HEK293 (cell line): ENCODE measurements around the gene LARGE1.

Source experiments
- CTCF ChIA-PET: fragments of 350-600 bp; formaldehyde crosslinking; extraction: SDS; loops from one replicate; lab custom pipeline; 2021; ENCODE audit warnings: antibody characterized with exemption; lab: Yijun Ruan, JAX
- POLR2A ChIA-PET: fragments of 300-600 bp; formaldehyde crosslinking; extraction: SDS; loops from one replicate; lab custom pipeline; 2020; ENCODE audit warnings: antibody characterized with exemption, inconsistent platforms; lab: Yijun Ruan, JAX
- H3K27ac ChIP-seq: fragments of 200-500 bp; sonication (Bioruptor generic); 2 replicates; pipeline ENCODE4 v1.5.1; 2014; ENCODE audit warnings: low read depth, low read length, control low read depth, inconsistent platforms; ENCODE audit errors: extremely low read depth
- H3K36me3 ChIP-seq, 2 experiments: fragments of 200-500 bp in 1 of 2; sonication (Bioruptor generic) in 1 of 2; 1 replicate in 1 of 2; 2 replicates in 1 of 2; pipeline ENCODE4 v1.5.1; 2014 to 2017; ENCODE audit warnings: inconsistent platforms in 2 of 2, low read length in 2 of 2; ENCODE audit not compliant: control insufficient read depth in 2 of 2, insufficient read depth in 1 of 2
- H3K4me1 ChIP-seq: fragments of 200-500 bp; sonication (Bioruptor generic); 2 replicates; pipeline ENCODE4 v1.5.1; 2014; ENCODE audit warnings: mild to moderate bottlenecking, low read length, inconsistent platforms; ENCODE audit not compliant: control insufficient read depth, insufficient read depth
- H3K4me3 ChIP-seq: 2 replicates; pipeline ENCODE4 v1.5.1; 2011; ENCODE audit warnings: low read depth, mild to moderate bottlenecking, control low read depth, low read length, moderate library complexity
- H3K9me3 ChIP-seq: fragments of 200-500 bp; sonication (Bioruptor generic); 2 replicates; pipeline ENCODE4 v1.5.1; 2014; ENCODE audit warnings: low read depth, low read length, inconsistent platforms; ENCODE audit not compliant: control insufficient read depth, insufficient read depth
- CTCF ChIP-seq: fragments of 450-650 bp; formaldehyde crosslinking; IDR thresholded peaks from 2 replicates; pipeline ENCODE4 v1.5.1; 2016; ENCODE audit warnings: missing biosample characterization, missing genetic modification characterization
- EGR2 ChIP-seq: fragments of 450-650 bp; formaldehyde crosslinking; IDR thresholded peaks from 2 replicates; pipeline ENCODE4 v1.5.1; 2016; ENCODE audit warnings: low read depth, missing biosample characterization, missing genetic modification characterization
- KLF8 ChIP-seq: fragments of 450-650 bp; formaldehyde crosslinking; IDR thresholded peaks from 2 replicates; pipeline ENCODE4 v1.5.1; 2016; ENCODE audit warnings: missing biosample characterization, missing genetic modification characterization
- ZBTB48 ChIP-seq: fragments of 450-650 bp; formaldehyde crosslinking; IDR thresholded peaks from 2 replicates; pipeline ENCODE4 v1.5.1; 2016; ENCODE audit warnings: missing biosample characterization, missing genetic modification characterization
- ZBTB7A ChIP-seq: fragments of 450-650 bp; formaldehyde crosslinking; IDR thresholded peaks from 2 replicates; pipeline ENCODE4 v1.5.1; 2016; ENCODE audit warnings: low read depth, missing biosample characterization, missing genetic modification characterization
- ZFHX2 ChIP-seq: fragments of 450-650 bp; formaldehyde crosslinking; conservative IDR thresholded peaks from 2 replicates; pipeline ENCODE4 v1.5.1; 2016; ENCODE audit warnings: missing biosample characterization, missing genetic modification characterization
- ZNF112 ChIP-seq: fragments of 450-650 bp; formaldehyde crosslinking; IDR thresholded peaks from 2 replicates; pipeline ENCODE4 v1.5.0; 2017; ENCODE audit warnings: missing biosample characterization, missing genetic modification characterization
- ZNF132 ChIP-seq: fragments of 450-650 bp; formaldehyde crosslinking; IDR thresholded peaks from 2 replicates; pipeline ENCODE4 v1.5.1; 2017; ENCODE audit warnings: missing biosample characterization, missing genetic modification characterization, borderline replicate concordance
- ZNF19 ChIP-seq: fragments of 450-650 bp; formaldehyde crosslinking; IDR thresholded peaks from 2 replicates; pipeline ENCODE4; 2016; ENCODE audit warnings: missing biosample characterization, missing genetic modification characterization, low read depth
- ZNF248 ChIP-seq: fragments of 450-650 bp; formaldehyde crosslinking; IDR thresholded peaks from 2 replicates; pipeline ENCODE4 v1.5.1; 2017; ENCODE audit warnings: missing biosample characterization, missing genetic modification characterization
- ZNF311 ChIP-seq: fragments of 450-650 bp; formaldehyde crosslinking; IDR thresholded peaks from 2 replicates; pipeline ENCODE4 v1.5.1; 2017; ENCODE audit warnings: missing biosample characterization, missing genetic modification characterization, borderline replicate concordance
- ZNF354C ChIP-seq: fragments of 450-650 bp; formaldehyde crosslinking; IDR thresholded peaks from 2 replicates; pipeline ENCODE4 v1.5.1; 2016; ENCODE audit warnings: missing biosample characterization, missing genetic modification characterization, low read depth, borderline replicate concordance
- ZNF423 ChIP-seq: fragments of 450-650 bp; formaldehyde crosslinking; IDR thresholded peaks from 2 replicates; pipeline ENCODE4 v1.5.1; 2016; ENCODE audit warnings: missing biosample characterization, missing genetic modification characterization
- ZNF600 ChIP-seq: fragments of 450-650 bp; formaldehyde crosslinking; IDR thresholded peaks from 2 replicates; pipeline ENCODE4 v1.5.1; 2016; ENCODE audit warnings: missing biosample characterization, missing genetic modification characterization
- ZNF610 ChIP-seq: fragments of 450-650 bp; formaldehyde crosslinking; IDR thresholded peaks from 2 replicates; pipeline ENCODE4 v1.5.1; 2016; ENCODE audit warnings: missing biosample characterization, missing genetic modification characterization, borderline replicate concordance
- ZNF626 ChIP-seq: fragments of 450-650 bp; sonication (Bioruptor Pico); formaldehyde crosslinking; IDR thresholded peaks from 2 replicates; pipeline ENCODE4 v1.5.1; 2018; ENCODE audit warnings: missing biosample characterization, missing genetic modification characterization, inconsistent platforms
- ZNF654 ChIP-seq: fragments of 450-650 bp; formaldehyde crosslinking; IDR thresholded peaks from 2 replicates; pipeline ENCODE4 v1.5.1; 2016; ENCODE audit warnings: low read depth, missing biosample characterization, missing genetic modification characterization
- ZNF658 ChIP-seq: fragments of 450-650 bp; formaldehyde crosslinking; IDR thresholded peaks from 2 replicates; pipeline ENCODE4; 2016; ENCODE audit warnings: missing biosample characterization, missing genetic modification characterization
- ZNF830 ChIP-seq: fragments of 450-650 bp; IDR thresholded peaks from 2 replicates; pipeline ENCODE4 v1.5.0; 2018; ENCODE audit warnings: missing biosample characterization, missing genetic modification characterization, low read depth, mild to moderate bottlenecking, moderate library complexity

LARGE1 gene

GRCh38 chr22:33864723-33865130 lies 55.5 kb downstream of the LARGE1 start:
- Histone ChIP-seq H3K9me3 (no peaks in the 10 kb centered on the region), H3K36me3 (no peaks in the 10 kb centered on the region), H3K4me3 (no peak overlapping the region), H3K4me1 (no peaks in the 10 kb centered on the region), H3K27ac (no peak overlapping the region)
- TF ChIP-seq EGR2 (peak; percentile 49; the same call in 1 of the 2 replicates), ZNF600 (tag by site-specific recombination) (no peak), ZFHX2 (tag by site-specific recombination) (peak; percentile 59)
- CTCF ChIA-PET: no interaction called here
- POLR2A ChIA-PET: no interaction called here

- no peaks in the 10 kb centered on the region for H3K4me1 ChIP-seq
- ChIA-PET POLR2A (no interaction called here), CTCF (no interaction called here)
- H3K4me3 ChIP-seq: no peak overlapping the region
- H3K27ac ChIP-seq: no peak overlapping the region
- no peaks in the 10 kb centered on the region for H3K36me3 ChIP-seq
- H3K9me3 ChIP-seq: no peaks in the 10 kb centered on the region
- peak; percentile 95 for TF ChIP-seq ZFHX2 (tag by site-specific recombination)
- no peak for TF ChIP-seq ZNF626 (tag by site-specific recombination)
- peak; percentile 96 for TF ChIP-seq EGR2
- TF ChIP-seq ZNF658 (tag by site-specific recombination): no peak
- no peak for TF ChIP-seq ZNF248 (tag by site-specific recombination)
- TF ChIP-seq ZBTB48 (tag by site-specific recombination): peak; percentile 64
Observed at GRCh38 chr22:33861216-33861875, 58.9 kb downstream of the LARGE1 start.

- POLR2A ChIA-PET: no interaction called here
- Histone ChIP-seq H3K4me3 (no peak overlapping the region), H3K9me3 (no peaks in the 10 kb centered on the region), H3K36me3 (no peaks in the 10 kb centered on the region), H3K27ac (no peak overlapping the region), H3K4me1 (no peaks in the 10 kb centered on the region)
- no peak for TF ChIP-seq ZNF112 (tag by site-specific recombination)
- TF ChIP-seq ZNF354C: no peak
- TF ChIP-seq ZNF423: no peak
- TF ChIP-seq ZNF830: no peak
- CTCF ChIA-PET: interaction anchor here (0.5 kb wide), 1 partner anchor 301 kb away, joined by 4 read pairs; no protein-coding TSS in a partner anchor
Observed at GRCh38 chr22:33860386-33860785, 59.9 kb downstream of the LARGE1 start.

DNA sequence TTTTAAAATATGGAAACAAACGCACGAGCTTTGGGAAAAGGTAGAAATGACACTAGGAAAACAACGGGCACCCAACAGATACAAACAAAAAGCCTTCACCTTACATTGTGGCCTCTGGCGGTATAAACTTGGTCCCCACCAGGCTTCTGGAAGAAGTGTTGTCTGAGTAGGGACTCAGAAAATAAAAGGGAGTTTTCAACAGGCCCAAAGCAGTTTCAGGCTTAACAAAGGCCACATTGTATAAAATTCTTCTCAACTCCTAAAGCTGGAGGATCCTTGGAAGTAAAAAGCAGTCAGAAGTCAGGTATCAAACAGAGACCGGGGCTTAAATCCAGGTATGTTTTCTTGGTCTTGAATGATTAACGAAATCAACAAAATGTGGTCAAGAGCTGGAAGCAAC lies 61.0 kb downstream of the LARGE1 start:
- CTCF ChIA-PET: no interaction called here
- no peaks in the 10 kb centered on the region for H3K4me1 ChIP-seq
- no peak overlapping the region for H3K4me3 ChIP-seq
- no peak overlapping the region for H3K27ac ChIP-seq
- POLR2A ChIA-PET: no interaction called here
- no peaks in the 10 kb centered on the region for H3K36me3 ChIP-seq
- H3K9me3 ChIP-seq: no peaks in the 10 kb centered on the region
- TF ChIP-seq KLF8 (tag by site-specific recombination): no peak
- TF ChIP-seq ZNF610 (tag by site-specific recombination): no peak
- TF ChIP-seq CTCF (tag by site-specific recombination): no peak
- TF ChIP-seq ZNF132 (tag by site-specific recombination): no peak
- TF ChIP-seq ZNF600 (tag by site-specific recombination): no peak
- no peak for TF ChIP-seq ZNF19
- no peak for TF ChIP-seq ZNF654 (tag by site-specific recombination)
- no peak for TF ChIP-seq ZBTB7A (tag by site-specific recombination)
- no peak for TF ChIP-seq ZNF311 (tag by site-specific recombination)
- TF ChIP-seq, all 188 proteins: peak for 0
